Neural progenitor cell (in vitro differentiated cells): ENCODE measurements around the gene PHLDA1. TPM values are rescaled to one million over a fixed set of nuclear protein-coding genes. Genes with fewer than 3 reads are reported as not detected.

Experiments used
- DNase-seq: peaks from one replicate; pipeline ENCODE4 v3.0.0-alpha.2; 2016; ENCODE audit warnings: low spot score
- H2AFZ ChIP-seq: fragments of 200-600 bp; sonication (generic); replicated peaks from 2 replicates; pipeline ENCODE4 v1.6.1; 2016; ENCODE audit warnings: antibody characterized with exemption
- H3F3A ChIP-seq: fragments of 200-600 bp; sonication (generic); 2 replicates; pipeline ENCODE4 v1.6.1; 2016; ENCODE audit warnings: antibody characterized with exemption, low read depth
- H3K27ac ChIP-seq: fragments of 200-600 bp; sonication (generic); 2 replicates; pipeline ENCODE4 v1.5.1; 2016; ENCODE audit warnings: mild to moderate bottlenecking
- H3K27me3 ChIP-seq: fragments of 200-600 bp; sonication (generic); 2 replicates; pipeline ENCODE4 v1.6.1; 2016; ENCODE audit warnings: mild to moderate bottlenecking, moderate library complexity
- H3K36me3 ChIP-seq: fragments of 200-600 bp; sonication (generic); 2 replicates; pipeline ENCODE4 v1.5.1; 2016
- H3K4me1 ChIP-seq: fragments of 200-600 bp; sonication (generic); 2 replicates; pipeline ENCODE4 v1.6.1; 2016; ENCODE audit warnings: mixed run types
- H3K4me2 ChIP-seq: fragments of 200-600 bp; sonication (generic); 2 replicates; pipeline ENCODE4 v1.6.1; 2016
- H3K4me3 ChIP-seq: fragments of 200-600 bp; sonication (generic); 2 replicates; pipeline ENCODE4 v1.5.1; 2016
- H3K79me2 ChIP-seq: fragments of 200-600 bp; sonication (generic); 2 replicates; pipeline ENCODE4 v1.6.1; 2016; ENCODE audit warnings: low read depth
- H3K9ac ChIP-seq: fragments of 200-600 bp; sonication (generic); 2 replicates; pipeline ENCODE4 v1.6.1; 2016
- H3K9me3 ChIP-seq: fragments of 200-600 bp; sonication (generic); 2 replicates; pipeline ENCODE4 v1.5.1; 2016; ENCODE audit warnings: low read depth
- H4K20me1 ChIP-seq: fragments of 200-600 bp; sonication (generic); 2 replicates; pipeline ENCODE4 v1.6.1; 2016; ENCODE audit warnings: low read depth
- H3K27ac Mint-ChIP-seq: 3 replicates; pipeline ENCODE4 v1.8.0; 2021; ENCODE audit warnings: mixed read lengths
- H3K27me3 Mint-ChIP-seq: 2 replicates; pipeline ENCODE4 v1.8.0; 2022; ENCODE audit warnings: low read depth, mild to moderate bottlenecking, inconsistent platforms, moderate library complexity, mixed read lengths; ENCODE audit not compliant: insufficient read depth
- H3K36me3 Mint-ChIP-seq: 3 replicates; pipeline ENCODE4 v1.8.0; 2021; ENCODE audit warnings: mixed read lengths
- H3K4me1 Mint-ChIP-seq: 3 replicates; pipeline ENCODE4 v1.8.0; 2021; ENCODE audit warnings: mixed read lengths
- H3K4me3 Mint-ChIP-seq: 3 replicates; pipeline ENCODE4 v1.8.0; 2021; ENCODE audit warnings: mild to moderate bottlenecking, moderate library complexity, mixed read lengths
- H3K9me3 Mint-ChIP-seq: 3 replicates; pipeline ENCODE4 v1.8.0; 2020; ENCODE audit warnings: mixed read lengths
- EZH2 ChIP-seq: fragments of 200-600 bp; sonication (generic); IDR thresholded peaks from 2 replicates; pipeline ENCODE4 v1.6.1; 2017; ENCODE audit warnings: antibody characterized with exemption, mild to moderate bottlenecking, moderate library complexity
- EZH2phosphoT487 ChIP-seq: fragments of 200-600 bp; sonication (generic); IDR thresholded peaks from 2 replicates; pipeline ENCODE4 v1.6.1; 2017; ENCODE audit warnings: antibody characterized with exemption
- total RNA-seq: library from RNA; depleted of rRNA; stranded (reverse); fragments of >200 nt; gene quantifications from 2 replicates; pipeline ENCODE4 v1.2.3, GENCODE V29; 2015; ENCODE audit warnings: low replicate concordance
- TF ChIP-seq, protein P1 (sequence below): fragments of 200-600 bp; sonication (generic); IDR thresholded peaks from 2 replicates; pipeline ENCODE4 v1.5.1; 2017; ENCODE audit warnings: antibody characterized with exemption, mild to moderate bottlenecking

Gene PHLDA1
- total RNA-seq, 1 donor from 2014 or later: 1.1 TPM

DNA sequence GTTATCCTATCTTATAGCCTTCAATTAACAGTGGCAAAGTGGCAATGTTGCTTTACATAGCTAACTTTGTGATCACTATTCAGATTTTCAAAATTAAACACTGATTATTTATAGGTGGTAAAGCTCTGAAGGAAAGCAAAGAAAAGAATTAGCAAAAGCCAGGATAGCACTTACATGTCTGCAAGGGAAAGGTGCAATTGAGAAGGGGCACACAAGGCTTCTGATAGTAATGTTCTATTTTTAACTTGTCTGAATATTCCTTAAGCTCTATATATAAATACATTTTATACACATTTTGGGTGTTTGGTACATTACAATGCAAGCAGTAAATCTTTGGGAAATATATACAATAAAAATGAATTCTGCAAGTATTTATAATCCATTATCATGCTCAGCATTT, 42.0 kb upstream of the PHLDA1 start:
- Histone ChIP-seq H3K27ac (no peak overlapping the region), H3F3A (peaks cover 5% of the 10 kb centered on the region), H3K4me3 (no peak overlapping the region), H3K9me3 (no peaks in the 10 kb centered on the region), H3K4me1 (no peaks in the 10 kb centered on the region), H4K20me1 (peaks cover 100% of the 10 kb centered on the region), H3K9ac (no peak overlapping the region), H3K4me2 (no peak overlapping the region), H3K79me2 (peaks cover 100% of the 10 kb centered on the region), H3K36me3 (peaks cover 18% of the 10 kb centered on the region), H2AFZ (no peak overlapping the region), H3K27me3 (no peaks in the 10 kb centered on the region)
- Mint-ChIP-seq H3K4me3 (no peak overlapping the region), H3K36me3 (peaks cover 81% of the 10 kb centered on the region), H3K4me1 (no peaks in the 10 kb centered on the region), H3K27me3 (no peaks in the 10 kb centered on the region), H3K27ac (no peak overlapping the region), H3K9me3 (peaks cover 57% of the 10 kb centered on the region)
- no peak for DNase-seq
- TF ChIP-seq, protein P1, sequence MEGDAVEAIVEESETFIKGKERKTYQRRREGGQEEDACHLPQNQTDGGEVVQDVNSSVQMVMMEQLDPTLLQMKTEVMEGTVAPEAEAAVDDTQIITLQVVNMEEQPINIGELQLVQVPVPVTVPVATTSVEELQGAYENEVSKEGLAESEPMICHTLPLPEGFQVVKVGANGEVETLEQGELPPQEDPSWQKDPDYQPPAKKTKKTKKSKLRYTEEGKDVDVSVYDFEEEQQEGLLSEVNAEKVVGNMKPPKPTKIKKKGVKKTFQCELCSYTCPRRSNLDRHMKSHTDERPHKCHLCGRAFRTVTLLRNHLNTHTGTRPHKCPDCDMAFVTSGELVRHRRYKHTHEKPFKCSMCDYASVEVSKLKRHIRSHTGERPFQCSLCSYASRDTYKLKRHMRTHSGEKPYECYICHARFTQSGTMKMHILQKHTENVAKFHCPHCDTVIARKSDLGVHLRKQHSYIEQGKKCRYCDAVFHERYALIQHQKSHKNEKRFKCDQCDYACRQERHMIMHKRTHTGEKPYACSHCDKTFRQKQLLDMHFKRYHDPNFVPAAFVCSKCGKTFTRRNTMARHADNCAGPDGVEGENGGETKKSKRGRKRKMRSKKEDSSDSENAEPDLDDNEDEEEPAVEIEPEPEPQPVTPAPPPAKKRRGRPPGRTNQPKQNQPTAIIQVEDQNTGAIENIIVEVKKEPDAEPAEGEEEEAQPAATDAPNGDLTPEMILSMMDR: no peak
- TF ChIP-seq EZH2phosphoT487 (no peak), EZH2 (no peak)

DNA sequence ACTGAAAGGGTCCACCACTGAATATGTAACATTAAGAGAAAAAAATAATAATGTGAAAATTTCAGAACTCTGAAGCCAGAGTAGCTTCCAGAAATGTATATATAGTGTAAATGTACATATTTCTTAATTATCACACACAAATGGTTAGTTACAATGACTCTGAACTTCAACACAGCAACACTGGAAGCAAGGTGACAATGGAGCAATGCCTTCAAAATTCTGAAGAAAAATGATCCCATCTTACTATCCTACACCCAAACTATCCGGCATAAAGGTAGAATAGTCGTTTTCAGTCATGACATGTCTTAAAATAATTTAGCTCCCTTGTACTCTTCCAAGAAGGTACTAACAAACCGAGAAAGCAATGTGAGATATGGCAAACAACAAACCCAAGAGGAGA, 41.0 kb upstream of the PHLDA1 start:
- Histone ChIP-seq H3K79me2 (peaks cover 100% of the 10 kb centered on the region), H3K4me3 (no peak overlapping the region), H3K9ac (no peak overlapping the region), H3K4me1 (no peaks in the 10 kb centered on the region), H3K27me3 (no peaks in the 10 kb centered on the region), H3K27ac (no peak overlapping the region), H3F3A (peaks cover 5% of the 10 kb centered on the region), H3K4me2 (no peak overlapping the region), H2AFZ (no peak overlapping the region), H3K9me3 (no peaks in the 10 kb centered on the region), H3K36me3 (peaks cover 23% of the 10 kb centered on the region), H4K20me1 (peaks cover 100% of the 10 kb centered on the region)
- no peaks in the 10 kb centered on the region for H3K27me3 Mint-ChIP-seq
- H3K4me1 Mint-ChIP-seq: no peaks in the 10 kb centered on the region
- no peak overlapping the region for H3K4me3 Mint-ChIP-seq
- H3K27ac Mint-ChIP-seq: no peak overlapping the region
- TF ChIP-seq EZH2phosphoT487 (no peak), EZH2 (no peak)
- TF ChIP-seq, protein P1: no peak
- peaks cover 60% of the 10 kb centered on the region for H3K9me3 Mint-ChIP-seq
- H3K36me3 Mint-ChIP-seq: peaks cover 85% of the 10 kb centered on the region
- no peak for DNase-seq

DNA sequence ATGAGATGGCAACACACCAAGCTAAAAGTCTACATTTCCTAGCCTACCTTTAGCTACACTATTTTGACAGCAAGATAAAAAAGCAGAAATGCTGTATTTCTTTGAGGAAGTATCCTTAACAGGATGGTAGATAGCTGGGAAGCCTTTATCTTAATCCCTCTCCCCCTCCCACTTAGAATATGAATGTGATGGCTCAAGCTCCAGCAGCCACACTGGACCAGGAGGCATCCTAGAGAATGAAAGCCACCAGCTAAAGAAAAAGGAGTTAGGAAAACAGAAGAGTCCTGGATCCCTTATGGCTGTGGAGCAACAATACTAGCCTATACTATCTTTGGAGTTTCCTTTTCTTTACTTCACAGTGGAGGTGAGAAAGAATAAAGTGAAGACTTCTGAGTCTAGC, 37.8 kb upstream of the PHLDA1 start:
- no peak for DNase-seq

More for the DNA sequence above, 37.8 kb upstream of the PHLDA1 start:
- peaks cover 65% of the 10 kb centered on the region for H3K9me3 Mint-ChIP-seq
- Histone ChIP-seq H3K27me3 (no peaks in the 10 kb centered on the region), H3K36me3 (peaks cover 53% of the 10 kb centered on the region), H2AFZ (no peak overlapping the region), H3K27ac (peak overlapping the region; percentile 38), H3K9ac (no peak overlapping the region), H3K4me1 (no peaks in the 10 kb centered on the region), H3F3A (peaks cover 13% of the 10 kb centered on the region), H4K20me1 (peaks cover 91% of the 10 kb centered on the region), H3K9me3 (peaks cover 11% of the 10 kb centered on the region), H3K4me2 (no peak overlapping the region), H3K4me3 (no peak overlapping the region), H3K79me2 (peaks cover 100% of the 10 kb centered on the region)
- H3K27ac Mint-ChIP-seq: no peak overlapping the region
- H3K4me1 Mint-ChIP-seq: no peaks in the 10 kb centered on the region
- no peak overlapping the region for H3K4me3 Mint-ChIP-seq
- no peaks in the 10 kb centered on the region for H3K27me3 Mint-ChIP-seq
- peaks cover 91% of the 10 kb centered on the region for H3K36me3 Mint-ChIP-seq
- TF ChIP-seq EZH2phosphoT487 (no peak), EZH2 (no peak)
- TF ChIP-seq, protein P1: no peak
